GM12878 (cell line): ENCODE measurements around the gene HK3. TPM values are rescaled to one million over a fixed set of nuclear protein-coding genes. Genes with fewer than 3 reads are reported as not detected.

ENCODE experiments used
- BMI1 ChIP-seq: fragments of 450-650 bp; IDR thresholded peaks from 2 replicates; pipeline ENCODE4 v1.6.1; 2016; ENCODE audit warnings: mild to moderate bottlenecking, moderate library complexity, borderline replicate concordance
- CEBPZ ChIP-seq: fragments of 150-350 bp; IDR thresholded peaks from 2 replicates; pipeline ENCODE4 v1.6.1; 2016; ENCODE audit warnings: low read depth, low read length
- CREB1 ChIP-seq: IDR thresholded peaks from 2 replicates; pipeline ENCODE4 v1.6.1; 2012; ENCODE audit warnings: low read depth, mild to moderate bottlenecking, inconsistent platforms
- FOXK2 ChIP-seq: fragments of 450-650 bp; IDR thresholded peaks from 2 replicates; pipeline ENCODE4 v1.6.1; 2017; ENCODE audit warnings: mild to moderate bottlenecking, moderate library complexity
- GATAD2B ChIP-seq: fragments of 450-650 bp; conservative IDR thresholded peaks from 2 replicates; pipeline ENCODE4 v1.6.1; 2017; ENCODE audit warnings: low read depth, mild to moderate bottlenecking, moderate library complexity
- HDAC2 ChIP-seq: fragments of 200-600 bp; sonication (generic); IDR thresholded peaks from 2 replicates; pipeline ENCODE4 v1.6.1; 2017
- IKZF1 ChIP-seq: fragments of 450-650 bp; conservative IDR thresholded peaks from 2 replicates; pipeline ENCODE4 v1.6.1; 2017; ENCODE audit warnings: antibody characterized with exemption, mild to moderate bottlenecking
- KDM1A ChIP-seq: fragments of 200-600 bp; sonication (generic); IDR thresholded peaks from 2 replicates; pipeline ENCODE4 v1.6.1; 2016; ENCODE audit warnings: borderline replicate concordance
- SIX5 ChIP-seq: IDR thresholded peaks from 2 replicates; pipeline ENCODE4 v1.6.1; 2011; ENCODE audit warnings: mild to moderate bottlenecking, low read depth, low read length, moderate library complexity; ENCODE audit not compliant: severe bottlenecking
- SKIL ChIP-seq: fragments of 450-650 bp; IDR thresholded peaks from 2 replicates; pipeline ENCODE4 v1.6.1; 2017; ENCODE audit warnings: mild to moderate bottlenecking, low read depth, inconsistent platforms; ENCODE audit not compliant: poor library complexity, severe bottlenecking
- SREBF1 ChIP-seq: IDR thresholded peaks from 2 replicates; pipeline ENCODE4 v1.6.1; 2012; ENCODE audit warnings: mild to moderate bottlenecking, low read length
- SRF ChIP-seq, 2 experiments: IDR thresholded peaks; 2 replicates each; pipeline ENCODE4 v1.6.1; 2011; ENCODE audit warnings: low read depth in 2 of 2, low read length in 2 of 2, mild to moderate bottlenecking in 1 of 2, moderate library complexity in 1 of 2
- STAT1 ChIP-seq: fragments of 450-650 bp; conservative IDR thresholded peaks from 2 replicates; pipeline ENCODE4 v1.6.1; 2014; ENCODE audit warnings: antibody characterized with exemption, mild to moderate bottlenecking
- ZNF274 ChIP-seq: IDR thresholded peaks from one replicate; pipeline ENCODE4 v1.8.0; 2011; ENCODE audit not compliant: insufficient read length, insufficient read depth
- polyA plus RNA-seq, 11 experiments: library from polyadenylated mRNA; depleted of rRNA in 4 of 11; unstranded in 6 of 11; stranded (reverse) in 5 of 11; fragments of >200 nt; fragmentation: Nextera tagmentation in 4 of 11; fragmentation: Illumina TruSeq in 1 of 11; extraction: Ambion mirVana in 4 of 11; extraction: Trizol in 1 of 11; gene quantifications; 1 replicate in 1 of 11; 2 replicates in 10 of 11; pipeline versions ENCODE4 v1.2.1 to v1.2.3, GENCODE V29; 2011 to 2016; ENCODE audit warnings: inconsistent platforms in 2 of 11, missing spikeins in 2 of 11, low read depth in 1 of 11
- total RNA-seq, 4 experiments: library from RNA; depleted of rRNA in 3 of 4; stranded (reverse); fragments of >200 nt in 3 of 4; fragmentation: Illumina TruSeq in 1 of 4; extraction: Trizol in 1 of 4; gene quantifications; 2 replicates each; pipeline versions ENCODE4 v1.2.1 to v1.2.3, GENCODE V29; 2013 to 2021

The HK3 gene
- total and polyA plus RNA-seq, 10 of the 15 experiments (the other 5 are each of a cell fraction or from before 2014, with no cell fraction given): 0.13 to 1.3 (median 0.26) TPM; not detected in 4

GRCh38 chr5:176877793-176878331, 21.3 kb downstream of the HK3 start (continued):
- TF ChIP-seq CEBPZ: no peak
- no peak for TF ChIP-seq STAT1
- no peak for TF ChIP-seq FOXK2
- no peak for TF ChIP-seq SKIL
- TF ChIP-seq SREBF1: no peak
- TF ChIP-seq HDAC2: no peak
- no peak for TF ChIP-seq BMI1
- TF ChIP-seq SIX5: no peak
- TF ChIP-seq IKZF1: no peak
- no peak for TF ChIP-seq CREB1
- no peak for TF ChIP-seq SRF (IDR thresholded peaks at IDR 0.05; ENCODE audit: low read depth in 2 of 2, low read length in 2 of 2)
- no peak for TF ChIP-seq GATAD2B
- TF ChIP-seq KDM1A: no peak
- no peak for TF ChIP-seq ZNF274
